HCT116 (cell line): ENCODE results near the gene LTBP1.

Experiments
- CTCF ChIP-seq, 3 experiments: fragments of 200-600 bp in 1 of 3; sonication (generic) in 1 of 3; IDR thresholded peaks in 2 of 3; conservative IDR thresholded peaks in 1 of 3; 2 replicates each; pipeline ENCODE4 v1.5.1; 2012 to 2017; ENCODE audit warnings: low read depth in 2 of 3, low read length in 2 of 3, antibody characterized with exemption in 1 of 3, borderline replicate concordance in 1 of 3, control low read depth in 1 of 3, mild to moderate bottlenecking in 1 of 3, mixed read lengths in 1 of 3, mixed run types in 1 of 3, moderate library complexity in 1 of 3; ENCODE audit not compliant: insufficient read depth in 1 of 3
- TCF7L2 ChIP-seq: IDR thresholded peaks from 2 replicates; pipeline ENCODE4 v1.7.0; 2011; ENCODE audit warnings: borderline replicate concordance, inconsistent platforms; ENCODE audit not compliant: insufficient read depth, insufficient read length; ENCODE audit errors: extremely low read depth
- YY1 ChIP-seq: IDR thresholded peaks from 2 replicates; pipeline ENCODE4 v1.6.1; 2011; ENCODE audit warnings: low read length, low read depth, moderate library complexity, mild to moderate bottlenecking; ENCODE audit not compliant: insufficient replicate concordance; ENCODE audit errors: extremely low read depth
- ZNF274 ChIP-seq: fragments of 200-500 bp; sonication (Bioruptor generic); IDR thresholded peaks from 2 replicates; pipeline ENCODE4 v1.6.1; 2014; ENCODE audit warnings: mild to moderate bottlenecking, low read depth, low read length, inconsistent platforms

GRCh38 chr2:33099989-33100388 is 153.2 kb downstream of the LTBP1 start:
- no peak for TF ChIP-seq TCF7L2
- no peak for TF ChIP-seq CTCF (IDR thresholded peaks at IDR 0.05 in 2 of 3, conservative IDR thresholded peaks at IDR 0.05 in 1 of 3; ENCODE audit: borderline replicate concordance in 1 of 3, insufficient read depth in 1 of 3, low read depth in 2 of 3, low read length in 2 of 3)
- TF ChIP-seq YY1: no peak
- no peak for TF ChIP-seq ZNF274
